HG03064 (cell line): ENCODE data around the gene STK32C.
A peak's percentile ranks its signal among the peaks of the same experiment; 100 is the strongest.
"Not testable (repeated sequence)": the region's sequence is repeated elsewhere in the genome, so short reads cannot be mapped to it uniquely, and the experiment has no call there.

Experiments
- ATAC-seq: cut with Tn5 transposase; IDR thresholded peaks from one replicate; pipeline ENCODE4 v1.9.1; 2021; ENCODE audit warnings: low read depth; ENCODE audit not compliant: unreplicated experiment

The STK32C gene

DNA sequence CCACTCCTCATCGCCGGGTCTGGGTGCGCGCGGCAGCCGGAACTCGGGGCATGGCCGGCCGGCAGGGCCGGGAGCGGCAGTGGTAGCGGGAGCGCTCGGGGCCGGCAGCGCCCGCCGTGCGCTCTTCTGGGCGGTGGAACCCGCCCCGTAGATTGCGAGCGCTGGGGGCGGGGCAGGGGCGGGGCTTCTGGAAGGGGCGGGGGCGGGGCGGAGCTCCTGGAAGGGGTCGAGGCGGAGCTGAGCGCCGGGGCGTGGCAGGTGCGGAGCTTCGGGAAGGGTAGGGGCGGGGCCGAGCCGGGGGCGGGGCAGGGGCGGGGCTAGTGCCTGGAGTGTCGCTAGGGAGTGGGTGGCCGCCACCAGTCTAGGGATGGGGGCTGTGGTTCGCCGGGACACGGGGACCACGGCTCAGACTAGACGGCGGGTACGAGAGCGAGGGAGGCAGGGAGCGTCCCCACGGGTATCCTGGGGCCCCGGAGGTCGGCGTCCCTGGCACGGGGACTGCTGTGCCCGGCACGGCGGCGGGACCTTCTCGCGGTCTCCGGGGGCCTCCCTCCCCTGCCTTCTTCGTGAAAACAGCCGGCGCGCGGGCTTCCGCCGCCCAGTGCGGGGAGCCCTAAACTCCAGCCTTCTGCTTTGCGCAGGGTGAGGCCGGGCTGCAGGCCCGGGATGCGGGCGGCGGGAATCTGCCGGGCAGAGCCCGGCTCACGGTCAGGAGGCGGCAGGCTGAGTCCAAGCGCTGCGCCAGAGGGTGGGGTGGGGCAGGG, at the start of gene STK32C:
Gene STK32C, minus strand, starts transcription at position 128 of the 764 bp plus-strand sequence. Its CDS starts 117 bp downstream, at position 11.
- ATAC-seq: peak; percentile 71

DNA sequence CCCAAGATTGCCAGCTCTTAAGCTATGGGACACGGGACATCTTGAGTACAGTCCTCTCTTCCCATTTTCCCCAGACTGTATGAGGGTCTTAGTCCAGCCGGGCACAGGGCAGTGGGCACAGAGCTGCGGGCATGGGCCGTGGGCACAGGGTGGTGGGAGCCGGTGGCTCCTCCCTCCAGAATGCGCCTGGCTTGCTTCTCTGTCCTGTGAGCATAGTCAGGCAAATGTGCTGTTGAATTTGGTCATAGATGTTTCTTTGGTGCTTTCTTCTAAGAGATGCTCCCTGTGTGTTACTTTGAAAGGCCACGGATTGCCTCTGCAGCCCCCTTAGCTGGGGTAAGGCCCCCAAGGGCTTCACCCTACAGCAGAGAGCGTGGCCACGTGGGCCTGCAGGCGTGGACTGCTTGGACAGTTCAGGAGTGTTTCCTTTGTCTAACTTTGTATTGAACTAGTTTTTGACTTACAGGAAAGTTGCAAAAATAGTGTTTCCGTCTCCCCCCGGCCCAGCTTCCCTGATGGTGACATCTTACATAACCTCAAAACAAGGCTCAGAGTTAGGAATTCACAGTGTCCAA, 49.0 kb upstream of the STK32C start:
- no peak for ATAC-seq

DNA sequence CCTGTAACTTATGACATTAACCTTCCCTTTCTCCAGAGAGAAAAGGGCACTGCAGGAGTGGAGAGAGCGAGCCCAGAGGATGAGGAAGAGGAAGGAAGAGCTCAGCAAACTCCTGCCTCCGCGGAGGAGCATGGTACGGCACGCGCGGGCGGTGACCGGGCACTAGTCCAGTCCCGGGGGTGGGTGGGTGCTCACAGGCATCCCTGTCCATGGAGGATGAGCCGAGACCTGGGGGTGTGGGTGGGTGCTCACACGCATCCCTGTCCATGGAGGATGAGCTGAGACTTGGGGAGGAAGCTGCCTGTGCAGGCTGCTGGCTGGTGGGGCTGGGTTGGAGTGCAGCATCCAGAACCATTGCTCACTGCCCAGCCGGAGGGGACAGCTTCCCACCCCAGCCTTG, 48.0 kb upstream of the STK32C start:
- ATAC-seq: no peak

DNA sequence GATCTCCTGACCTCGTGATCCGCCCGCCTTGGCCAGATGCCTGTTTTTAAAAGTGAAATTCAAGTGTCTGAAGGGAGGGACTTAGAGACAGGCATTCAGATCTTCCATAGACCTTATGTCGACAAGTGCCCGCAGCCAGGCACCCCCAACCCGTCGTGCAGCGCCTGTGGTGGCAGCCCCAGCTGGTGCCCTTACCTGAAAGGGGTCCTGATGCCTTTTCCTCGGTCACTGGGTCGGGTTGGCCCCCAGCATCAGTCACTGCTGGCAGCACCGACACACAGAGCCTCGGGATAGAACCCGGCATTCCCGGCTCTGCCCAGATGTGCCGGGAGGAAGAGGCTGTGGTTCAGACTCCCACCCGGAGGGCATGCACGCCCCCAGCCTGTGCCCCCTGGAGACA, 47.5 kb upstream of the STK32C start:
- ATAC-seq: no peak

DNA sequence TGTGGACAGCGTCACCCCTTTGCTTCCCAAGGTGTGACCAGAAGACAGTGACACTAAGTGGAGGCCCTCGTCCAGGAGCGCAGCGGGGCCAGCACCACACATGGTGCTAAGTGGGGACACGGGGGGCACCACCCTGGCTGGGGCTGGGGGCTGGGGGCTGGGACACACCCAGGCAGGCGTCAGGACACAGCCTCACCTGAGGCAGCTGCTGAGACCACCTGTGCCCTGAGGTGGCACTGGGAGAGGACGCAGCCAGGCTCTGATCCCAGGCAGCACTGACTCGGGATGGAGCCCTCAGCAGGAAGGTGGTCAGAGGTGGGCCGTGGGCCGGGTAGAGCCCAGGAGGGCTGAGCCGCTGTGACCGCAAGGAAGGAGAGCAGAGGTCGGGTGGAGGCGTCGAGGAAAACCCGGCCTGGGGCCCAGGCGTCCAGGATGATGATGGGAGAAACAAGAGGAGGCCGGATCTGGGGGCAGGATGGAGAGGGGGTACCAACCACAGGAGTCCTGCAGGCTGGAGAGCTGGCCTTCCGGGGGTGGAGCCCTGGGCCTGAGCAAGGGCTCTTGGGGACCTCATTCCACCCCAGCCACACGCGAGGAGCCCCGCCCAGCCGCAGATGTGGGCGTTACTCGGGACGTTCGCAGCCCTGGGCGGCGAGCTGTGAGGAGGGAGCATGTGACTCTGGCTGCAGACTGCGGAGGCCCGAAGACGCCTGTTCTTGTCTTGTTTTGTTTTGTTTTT, 46.8 kb upstream of the STK32C start:
- no peak for ATAC-seq

DNA sequence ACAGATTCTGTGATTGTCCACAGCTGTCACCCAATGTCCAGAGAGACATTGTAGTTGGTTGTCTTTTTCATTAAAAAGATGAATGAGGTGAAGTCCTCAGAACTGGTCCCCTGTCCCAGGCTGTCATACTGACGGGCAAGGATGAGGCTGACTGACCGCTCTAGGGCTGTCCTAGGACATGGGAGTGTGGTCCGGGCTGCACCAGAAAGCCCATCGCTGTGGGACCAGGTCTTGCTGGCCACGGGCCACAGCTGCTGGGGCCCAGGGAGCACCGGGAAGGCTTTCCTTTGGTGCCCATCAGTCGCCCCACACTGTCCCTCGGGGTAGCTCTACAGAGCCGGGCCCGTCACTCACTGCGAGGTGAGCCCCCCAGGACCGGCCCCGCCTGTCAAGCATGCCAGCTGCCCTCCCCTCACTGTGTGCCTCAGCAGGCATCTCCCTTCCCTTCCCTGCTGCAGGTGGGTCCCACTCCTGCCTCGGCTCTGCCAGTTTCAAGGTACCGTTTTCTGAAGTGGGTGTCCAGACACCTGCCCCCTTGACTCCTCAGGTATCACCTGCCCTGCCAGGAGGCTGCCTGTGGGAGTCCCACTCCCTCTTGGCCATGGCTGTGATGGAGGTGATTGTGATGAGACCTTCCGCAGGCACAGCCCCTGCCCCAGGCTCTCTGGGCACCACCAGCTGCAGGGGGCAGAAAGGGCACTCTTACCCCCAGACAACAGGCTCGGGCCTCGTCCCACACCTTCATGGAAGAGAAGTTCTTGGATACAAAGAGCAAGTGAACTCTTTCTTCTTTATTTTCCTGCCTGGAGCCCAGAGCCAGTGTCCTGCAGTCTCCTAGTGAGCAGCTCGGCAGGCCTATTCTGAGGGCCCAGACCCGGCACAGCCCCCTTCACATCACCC, 46.0 kb upstream of the STK32C start:
- no peak for ATAC-seq

DNA sequence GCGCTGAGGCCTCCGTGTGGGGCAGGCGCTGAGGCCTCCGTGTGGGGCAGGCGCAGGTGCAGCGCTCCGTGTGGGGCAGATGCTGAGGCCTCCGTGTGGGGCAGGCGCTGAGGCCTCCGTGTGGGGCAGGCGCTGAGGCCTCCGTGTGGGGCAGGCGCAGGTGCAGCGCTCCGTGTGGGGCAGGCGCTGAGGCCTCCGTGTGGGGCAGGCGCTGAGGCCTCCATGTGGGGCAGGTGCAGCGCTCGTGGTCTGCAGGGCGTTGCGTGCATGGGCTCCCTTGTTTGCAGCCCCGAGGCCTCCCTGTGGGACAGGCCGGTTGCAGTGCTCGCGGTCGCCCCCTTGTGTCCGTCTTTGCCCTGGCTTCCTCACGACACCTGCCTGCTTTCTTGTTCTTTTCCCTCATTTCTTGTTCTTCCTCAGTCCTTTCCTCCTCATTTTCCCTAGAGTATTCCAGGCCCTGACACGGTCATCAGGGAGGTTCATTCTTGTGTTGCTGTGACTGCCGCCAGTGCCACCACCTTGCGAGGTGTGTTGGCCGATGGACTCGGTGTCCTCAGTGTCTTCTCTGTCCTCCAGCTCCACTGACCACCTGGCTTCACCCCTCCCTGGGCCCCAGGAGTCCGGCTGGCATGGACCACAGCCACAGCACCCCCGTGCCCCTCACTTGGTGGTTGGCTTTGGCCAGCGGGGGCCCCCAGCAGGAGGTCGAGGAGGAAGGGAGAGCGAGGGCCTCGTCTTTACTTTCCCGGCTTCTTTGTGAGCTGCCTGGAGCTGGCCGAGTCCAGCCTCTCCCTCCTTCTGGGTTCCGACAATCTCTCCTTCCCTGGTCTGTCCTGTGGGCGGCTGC, 44.9 kb upstream of the STK32C start:
- ATAC-seq: not testable (repeated sequence)

DNA sequence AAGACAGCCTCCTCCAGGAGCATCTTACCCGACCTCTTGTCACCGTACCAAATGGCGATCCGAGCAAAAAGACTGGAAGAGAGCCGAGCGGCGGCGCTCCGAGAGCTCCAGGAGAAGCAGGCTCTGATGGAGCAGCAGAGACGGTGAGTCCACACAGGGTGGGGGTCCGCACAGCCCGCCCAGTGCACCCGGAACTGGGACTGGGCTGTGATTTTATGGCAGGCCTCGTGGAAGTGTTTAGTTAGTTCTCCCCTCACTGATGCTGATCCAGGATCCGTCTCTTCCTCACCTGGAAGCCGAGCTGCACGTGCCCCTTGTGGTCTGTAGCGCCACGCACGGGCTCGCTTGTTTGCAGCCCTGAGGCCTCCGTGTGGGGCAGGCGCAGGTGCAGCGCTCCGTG, 43.9 kb upstream of the STK32C start:
- ATAC-seq: no peak

DNA sequence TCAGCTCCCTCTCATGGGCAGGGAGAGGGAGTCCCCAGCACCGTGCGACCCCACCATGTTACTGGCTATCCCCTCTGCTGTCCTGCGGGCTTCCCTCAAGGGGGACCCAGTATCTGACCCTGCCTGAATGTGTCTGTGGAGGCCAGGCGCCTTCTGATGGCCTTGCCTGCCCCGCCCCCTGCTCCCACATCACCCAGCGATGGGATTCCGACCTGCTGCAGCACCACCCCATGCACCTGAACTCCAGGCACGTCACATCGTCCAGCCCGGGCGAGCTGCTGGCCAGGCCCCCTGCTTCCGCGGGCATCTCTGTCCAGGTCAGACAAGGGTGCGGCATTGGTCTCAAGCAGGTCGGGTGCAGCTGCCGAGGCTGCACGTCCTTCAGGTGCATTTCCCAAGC, 43.2 kb upstream of the STK32C start:
- no peak for ATAC-seq

DNA sequence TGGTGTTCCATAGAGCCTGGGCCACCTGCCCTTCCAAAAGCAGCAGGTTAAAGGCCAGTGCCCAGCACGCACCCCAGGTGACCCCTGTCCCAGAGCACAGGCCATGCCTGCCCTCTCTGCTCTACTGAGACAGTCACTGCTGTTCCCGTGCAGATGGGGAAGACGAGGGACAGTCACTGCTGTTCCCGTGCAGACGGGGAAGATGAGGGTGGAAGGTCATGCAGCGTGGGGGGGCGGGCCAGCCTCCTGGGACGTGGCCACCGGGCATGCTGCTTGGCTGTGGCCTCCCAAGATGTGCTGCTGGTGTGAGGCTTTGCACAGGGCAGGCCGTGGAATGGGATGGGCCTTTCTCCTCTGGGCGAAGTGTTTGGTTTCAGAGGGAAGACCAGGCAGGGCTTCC, 42.6 kb upstream of the STK32C start:
- no peak for ATAC-seq

DNA sequence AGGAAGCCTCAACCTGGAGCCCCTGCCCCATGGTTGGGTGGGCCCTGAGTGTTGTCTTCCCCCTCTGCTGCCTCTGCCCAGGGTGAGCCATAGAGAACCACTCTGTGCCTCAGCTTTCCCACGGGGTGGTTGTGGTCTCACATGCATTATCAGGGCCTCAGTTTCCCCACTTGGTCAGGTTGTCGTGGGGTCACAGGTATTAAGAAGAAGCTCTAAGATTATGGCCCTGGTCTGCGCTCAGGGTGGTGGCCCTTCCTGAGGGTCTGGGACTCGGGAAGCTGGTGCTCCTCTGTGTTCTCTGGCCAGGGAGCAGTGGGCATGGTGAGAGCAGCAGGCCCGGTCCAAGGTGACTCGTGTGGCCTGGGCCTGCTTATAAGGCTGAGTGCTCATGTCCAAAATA, 42.0 kb upstream of the STK32C start:
- ATAC-seq: no peak

DNA sequence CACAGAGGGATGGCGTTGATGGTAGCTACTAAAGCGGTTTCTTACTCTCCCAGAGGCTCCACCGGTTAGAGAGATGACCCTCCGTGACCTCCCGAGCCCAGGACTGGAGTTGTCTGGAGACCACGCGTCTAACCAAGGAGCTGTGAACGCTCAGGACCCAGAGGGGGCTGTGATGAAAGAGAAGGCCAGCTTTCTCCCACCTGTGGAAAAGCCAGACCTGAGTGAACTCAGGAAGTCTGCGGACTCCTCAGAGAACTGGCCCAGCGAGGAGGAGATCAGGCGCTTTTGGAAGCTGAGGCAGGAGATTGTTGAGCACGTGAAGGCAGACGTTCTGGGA, 40.1 kb upstream of the STK32C start:
- no peak for ATAC-seq

DNA sequence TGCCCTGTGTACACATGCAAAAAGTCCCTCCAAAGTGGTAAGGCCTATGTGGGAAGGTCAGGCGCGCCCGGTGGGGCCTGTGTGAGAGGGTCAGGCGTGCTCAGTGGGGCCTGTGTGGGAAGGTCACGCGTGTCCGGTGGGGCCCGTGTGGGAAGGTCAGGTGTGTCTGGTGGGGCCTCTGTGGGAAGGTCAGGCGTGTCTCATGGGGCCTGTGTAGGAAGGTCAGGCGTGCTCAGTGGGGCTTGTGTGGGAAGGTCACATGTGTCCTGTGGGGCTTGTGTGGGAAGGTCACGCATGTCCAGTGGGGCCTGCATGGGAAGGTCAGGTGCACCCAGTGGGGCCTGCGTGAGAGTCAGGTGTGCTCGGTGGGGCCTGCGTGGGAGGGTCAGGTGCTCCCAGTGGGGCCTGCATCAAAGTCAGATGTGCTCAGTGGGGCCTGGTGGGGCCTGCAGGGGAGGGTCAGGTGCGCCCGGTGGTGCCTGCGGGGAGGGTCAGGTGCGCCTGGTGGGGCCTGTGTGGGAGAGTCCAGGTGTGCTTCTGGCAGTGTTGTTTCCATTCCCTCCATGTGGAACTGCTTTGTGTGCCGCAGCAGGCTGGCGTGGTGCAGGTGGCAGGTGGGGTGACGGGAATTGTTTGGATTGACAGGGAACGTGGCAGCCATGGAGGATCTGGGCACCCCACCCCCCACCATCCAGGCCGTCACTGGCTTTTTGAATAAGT, 39.6 kb upstream of the STK32C start:
- ATAC-seq: no peak

DNA sequence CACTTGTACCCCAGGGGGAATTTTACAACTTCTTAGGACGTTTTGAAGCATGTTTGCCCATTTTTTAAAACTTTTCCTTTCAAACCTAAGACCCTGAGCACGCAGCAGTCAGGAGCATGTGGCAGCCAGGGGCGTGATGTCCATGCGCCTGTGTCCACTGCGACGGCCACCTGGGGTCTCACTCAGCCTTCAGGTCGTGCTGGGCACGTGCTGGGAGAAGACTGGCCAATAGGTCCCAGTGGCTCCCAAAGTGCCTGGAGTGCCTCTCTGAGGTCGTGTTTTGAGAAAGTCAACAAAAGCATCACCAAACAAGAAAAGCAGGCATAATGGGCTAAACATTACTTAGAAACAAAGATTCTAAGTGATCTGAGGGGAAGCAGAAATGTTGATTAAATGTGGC, 39.1 kb upstream of the STK32C start:
- no peak for ATAC-seq

DNA sequence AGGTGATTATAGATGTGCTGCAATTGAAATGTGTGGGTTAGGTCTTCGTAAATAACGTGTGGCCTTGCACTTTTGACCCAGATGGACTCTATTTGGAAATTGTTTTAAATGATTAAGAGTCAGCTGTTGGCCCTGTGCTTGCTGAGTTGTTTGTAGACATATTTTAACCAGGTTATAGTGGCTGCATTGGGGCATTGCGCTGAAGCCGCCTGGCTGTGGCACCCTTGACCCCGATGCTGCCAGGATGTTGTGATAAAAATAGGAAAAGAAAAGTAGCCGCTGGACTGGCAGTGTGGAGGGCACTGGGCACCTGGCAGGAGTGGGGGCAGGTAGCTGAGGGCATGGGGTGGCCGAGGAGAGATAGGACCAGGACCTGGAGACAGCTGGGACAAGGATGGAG, 37.6 kb upstream of the STK32C start:
- no peak for ATAC-seq

DNA sequence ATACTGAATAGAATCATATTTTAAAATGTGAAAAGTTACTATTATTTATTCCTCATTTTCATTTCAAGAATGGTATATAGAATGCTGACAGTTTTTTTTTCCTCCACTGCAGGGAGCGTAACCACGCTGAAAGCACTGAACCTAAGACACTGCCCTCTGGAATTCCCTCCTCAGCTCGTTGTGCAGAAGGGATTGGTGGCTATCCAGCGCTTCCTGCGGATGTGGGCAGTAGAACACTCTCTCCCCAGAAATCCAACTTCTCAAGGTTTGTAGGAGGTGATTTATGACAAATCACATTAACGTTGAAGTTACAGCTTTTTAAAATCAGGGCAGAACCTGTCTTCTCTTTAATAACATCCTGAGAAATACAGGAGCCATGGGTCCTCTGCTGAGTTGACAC, 36.6 kb upstream of the STK32C start:
- no peak for ATAC-seq

DNA sequence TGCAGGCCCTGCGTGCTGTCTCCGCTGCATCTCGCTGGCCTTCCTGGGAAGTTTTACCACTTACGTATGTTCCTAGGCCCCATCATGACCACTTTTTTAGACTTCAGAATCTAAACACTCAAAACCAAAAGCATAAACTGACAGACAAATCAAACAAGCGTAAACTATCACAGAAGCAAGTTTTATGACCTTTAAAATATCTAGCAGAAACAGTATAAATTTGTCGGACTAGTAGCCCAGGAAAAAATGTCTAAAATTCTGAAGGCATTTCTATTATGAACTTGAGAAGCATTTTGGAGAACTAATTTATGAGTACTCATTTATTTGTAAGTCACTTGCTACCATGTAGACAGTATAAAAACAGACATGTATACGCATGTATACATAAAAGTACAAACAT, 34.8 kb upstream of the STK32C start:
- ATAC-seq: no peak

DNA sequence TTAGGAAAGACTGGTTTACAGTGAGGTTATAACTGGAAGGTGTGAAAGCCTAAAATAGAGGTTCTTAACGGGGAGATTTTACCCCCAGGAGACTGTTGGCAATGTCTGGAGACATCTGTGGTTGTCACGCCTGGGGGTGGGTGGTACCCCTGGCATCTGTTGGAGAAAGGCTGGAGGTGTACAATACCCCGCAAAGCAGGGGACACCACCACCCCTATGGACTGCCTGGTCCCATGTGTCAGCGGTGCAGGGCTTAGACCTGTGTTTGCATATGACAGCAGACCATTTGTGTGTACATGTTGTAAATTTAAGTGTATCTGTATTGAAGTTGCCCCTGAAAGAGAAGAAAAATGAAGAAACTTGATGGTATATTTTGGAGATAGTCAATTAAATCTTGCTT, 34.0 kb upstream of the STK32C start:
- no peak for ATAC-seq

DNA sequence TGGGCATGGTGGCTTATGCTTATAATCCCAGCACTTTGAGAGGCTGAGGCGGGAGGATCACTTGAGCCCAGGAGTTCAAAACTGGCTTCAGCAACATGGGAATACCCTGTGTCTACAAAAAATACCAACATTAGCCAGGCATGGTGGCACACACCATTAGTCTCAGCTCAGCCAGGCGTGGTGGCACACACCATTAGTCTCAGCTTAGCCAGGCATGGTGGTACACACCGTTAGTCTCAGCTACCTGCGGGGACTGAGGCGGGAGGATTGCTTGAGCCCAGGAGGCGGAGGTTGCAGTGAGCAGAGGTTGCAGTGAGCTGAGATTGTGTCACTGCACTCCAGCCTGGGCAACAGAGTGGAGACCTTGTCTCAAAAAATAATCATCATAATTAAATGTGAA, 33.3 kb upstream of the STK32C start:
- ATAC-seq: no peak
